IMR-90 (cell line): ENCODE measurements around the gene ELF2. TPM values are rescaled to one million over a fixed set of nuclear protein-coding genes. Genes with fewer than 3 reads are reported as not detected.

Experiments used
- ATAC-seq: fragments of 200-7000 bp; cut with Tn5 transposase; 2 replicates; pipeline ENCODE4 v1.9.1; 2020; ENCODE audit warnings: low read depth, mild to moderate bottlenecking, moderate library complexity
- BruUV-seq: library from RNA; stranded (reverse); fragments of 400-500 nt; replicated peaks from 2 replicates; lab custom pipeline; 2021; lab: Mats Ljungman, UMichigan
- CTCF ChIA-PET: fragments of 300-600 bp; formaldehyde crosslinking; extraction: SDS; loops from one replicate; lab custom pipeline; 2021; ENCODE audit warnings: antibody characterized with exemption; lab: Yijun Ruan, JAX
- POLR2A ChIA-PET: fragments of 300-600 bp; sonication (Branson Sonifier 250); formaldehyde crosslinking; loops from one replicate; lab custom pipeline; 2022; ENCODE audit warnings: antibody characterized with exemption; ENCODE audit not compliant: unreplicated experiment; lab: Charles Lee
- DNase-seq: peaks from one replicate; pipeline ENCODE4 v3.0.0; 2013
- H2AFZ ChIP-seq: replicated peaks from 2 replicates; pipeline ENCODE3; 2013; ENCODE audit warnings: low read length, mild to moderate bottlenecking; ENCODE audit not compliant: poor library complexity
- H2AK5ac ChIP-seq: 2 replicates; pipeline ENCODE4 v1.6.1; 2013; ENCODE audit warnings: low read depth, low read length, inconsistent platforms
- H2AK9ac ChIP-seq: replicated peaks from 2 replicates; pipeline ENCODE3; 2013; ENCODE audit warnings: mild to moderate bottlenecking, low read depth, low read length, moderate library complexity; ENCODE audit not compliant: poor library complexity
- H2BK120ac ChIP-seq: 2 replicates; pipeline ENCODE4 v1.6.1; 2013; ENCODE audit warnings: low read depth, low read length, inconsistent platforms
- H2BK15ac ChIP-seq: 3 replicates; pipeline ENCODE4 v1.6.1; 2013; ENCODE audit warnings: low read depth, low read length, inconsistent platforms
- H2BK20ac ChIP-seq: 2 replicates; pipeline ENCODE4 v1.6.1; 2013; ENCODE audit warnings: low read depth, mild to moderate bottlenecking, inconsistent platforms, low read length, moderate library complexity
- H2BK5ac ChIP-seq: 2 replicates; pipeline ENCODE4 v1.6.1; 2013; ENCODE audit warnings: mild to moderate bottlenecking, low read depth, low read length, inconsistent platforms; ENCODE audit not compliant: poor library complexity, severe bottlenecking
- H3K14ac ChIP-seq: replicated peaks from 2 replicates; pipeline ENCODE4 v1.6.1; 2013; ENCODE audit warnings: low read depth, low read length, inconsistent platforms
- H3K18ac ChIP-seq: 2 replicates; pipeline ENCODE4 v1.6.1; 2013; ENCODE audit warnings: low read depth, low read length, control low read depth
- H3K23ac ChIP-seq: 2 replicates; pipeline ENCODE4 v1.6.1; 2013; ENCODE audit warnings: low read depth, low read length, inconsistent platforms
- H3K27ac ChIP-seq: 2 replicates; pipeline ENCODE4 v1.5.1; 2013; ENCODE audit warnings: mild to moderate bottlenecking, control low read depth, low read length; ENCODE audit not compliant: insufficient read depth
- H3K27me3 ChIP-seq: 2 replicates; pipeline ENCODE4 v1.6.1; 2013; ENCODE audit warnings: low read length; ENCODE audit not compliant: control insufficient read depth, insufficient read depth
- H3K36me3 ChIP-seq: 2 replicates; pipeline ENCODE4 v1.6.1; 2013; ENCODE audit warnings: low read length, mixed read lengths; ENCODE audit not compliant: control insufficient read depth, insufficient read depth
- H3K4ac ChIP-seq: 2 replicates; pipeline ENCODE4 v1.6.1; 2013; ENCODE audit warnings: low read depth, low read length, inconsistent platforms
- H3K4me1 ChIP-seq: 2 replicates; pipeline ENCODE4 v1.6.1; 2013; ENCODE audit warnings: low read length, mixed read lengths; ENCODE audit not compliant: control insufficient read depth, insufficient read depth
- H3K4me2 ChIP-seq: 2 replicates; pipeline ENCODE4 v1.6.1; 2013; ENCODE audit warnings: low read depth, mild to moderate bottlenecking, control low read depth, low read length, moderate library complexity
- H3K4me3 ChIP-seq: 2 replicates; pipeline ENCODE4 v1.5.1; 2013; ENCODE audit warnings: low read depth, mild to moderate bottlenecking, control low read depth, low read length, moderate library complexity; ENCODE audit not compliant: insufficient read depth
- H3K56ac ChIP-seq: 2 replicates; pipeline ENCODE4 v1.6.1; 2013; ENCODE audit warnings: low read length, inconsistent platforms; ENCODE audit not compliant: insufficient read depth; ENCODE audit errors: extremely low read depth
- H3K79me1 ChIP-seq, 2 experiments: 2 replicates each; pipeline ENCODE4 v1.6.1; 2013; ENCODE audit warnings: low read length in 2 of 2, inconsistent platforms in 1 of 2, low read depth in 1 of 2
- H3K9ac ChIP-seq: 2 replicates; pipeline ENCODE4 v1.6.1; 2013; ENCODE audit warnings: low read depth, low read length, control low read depth
- H3K9me1 ChIP-seq: 2 replicates; pipeline ENCODE4 v1.6.1; 2013; ENCODE audit warnings: low read length, inconsistent platforms; ENCODE audit not compliant: insufficient read depth
- H3K9me3 ChIP-seq: 2 replicates; pipeline ENCODE4 v1.6.1; 2013; ENCODE audit warnings: low read length; ENCODE audit not compliant: control insufficient read depth, insufficient read depth
- H4K20me1 ChIP-seq: 2 replicates; pipeline ENCODE4 v1.6.1; 2013; ENCODE audit warnings: low read length, inconsistent platforms; ENCODE audit not compliant: insufficient read depth
- H4K5ac ChIP-seq: 2 replicates; pipeline ENCODE4 v1.6.1; 2013; ENCODE audit warnings: mild to moderate bottlenecking, low read depth, low read length, control low read depth
- H4K8ac ChIP-seq, 2 experiments: 2 replicates each; pipeline ENCODE4 v1.6.1; 2013; ENCODE audit warnings: low read depth in 2 of 2, low read length in 2 of 2, control low read depth in 1 of 2, inconsistent platforms in 1 of 2
- H4K91ac ChIP-seq: 2 replicates; pipeline ENCODE4 v1.6.1; 2013; ENCODE audit warnings: low read depth, low read length, inconsistent platforms; ENCODE audit not compliant: insufficient read depth
- CEBPB ChIP-seq: IDR thresholded peaks from 2 replicates; pipeline ENCODE4 v1.6.1; 2012; ENCODE audit warnings: low read depth, low read length, improper control_type of control experiment
- FOS ChIP-seq: fragments of 150-350 bp; IDR thresholded peaks from 2 replicates; pipeline ENCODE4 v1.6.1; 2016; ENCODE audit warnings: low read depth, low read length
- MAFK ChIP-seq: IDR thresholded peaks from 2 replicates; pipeline ENCODE4 v1.6.1; 2012; ENCODE audit warnings: low read depth, low read length, improper control_type of control experiment
- POLR2A ChIP-seq: IDR thresholded peaks from 2 replicates; pipeline ENCODE4 v1.6.1; 2012; ENCODE audit warnings: mild to moderate bottlenecking, low read depth, low read length
- RFX5 ChIP-seq: IDR thresholded peaks from 2 replicates; pipeline ENCODE4 v1.8.0; 2012; ENCODE audit warnings: low read depth, mild to moderate bottlenecking, low read length, moderate library complexity
- WGBS, 2 experiments: methylation state at CpG; one replicate each; pipeline versions ENCODE4 v1.1.5 to v1.1.7; 2013; ENCODE audit warnings: missing lambda C conversion rate in 2 of 2; ENCODE audit not compliant: insufficient read length in 1 of 2; ENCODE audit errors: extremely low coverage in 2 of 2; 5-methylcytosine and 5-hydroxymethylcytosine counted together
- dilution Hi-C: fragments of 300-500 bp; cut with HindIII; formaldehyde crosslinking; loops from one replicate; pipeline ENCODE4 v1.14.3; 2018; ENCODE audit warnings: low sequenced_read_pairs; ENCODE audit not compliant: unreplicated experiment
- in situ Hi-C: fragments of 300-500 bp; cut with MboI; formaldehyde crosslinking; loops from 3 replicates; pipeline ENCODE4 v1.14.3; 2019; ENCODE audit warnings: low sequenced_read_pairs, inconsistent platforms, mixed read lengths
- intact Hi-C: fragments of 100-400 bp; cut with micrococcal nuclease; formaldehyde crosslinking; loops from 2 replicates; pipeline ENCODE4 v1.10.0; 2022
- polyA plus RNA-seq, 3 experiments: library from polyadenylated mRNA; depleted of rRNA; stranded (reverse); fragments of >200 nt; gene quantifications; 2 replicates each; pipeline ENCODE4 v1.2.3, GENCODE V29; 2012; ENCODE audit warnings: low replicate concordance in 1 of 3
- total RNA-seq: library from RNA; depleted of rRNA; stranded (reverse); fragments of >200 nt; gene quantifications from 2 replicates; pipeline ENCODE4 v1.2.3, GENCODE V29; 2012
- TF ChIP-seq, protein P1 (sequence below): conservative IDR thresholded peaks from 2 replicates; pipeline ENCODE4 v1.5.1; 2012; ENCODE audit warnings: mild to moderate bottlenecking, low read depth, low read length, improper control_type of control experiment
- TF ChIP-seq, protein P2 (sequence below): fragments of 150-350 bp; IDR thresholded peaks from 2 replicates; pipeline ENCODE4 v1.6.1; 2017; ENCODE audit warnings: mild to moderate bottlenecking, antibody characterized with exemption, low read length, low read depth

Gene ELF2
- total and polyA plus RNA-seq, 2 of the 4 experiments (the other 2 are of a cell fraction), result 14.5 to 42.3 TPM

DNA sequence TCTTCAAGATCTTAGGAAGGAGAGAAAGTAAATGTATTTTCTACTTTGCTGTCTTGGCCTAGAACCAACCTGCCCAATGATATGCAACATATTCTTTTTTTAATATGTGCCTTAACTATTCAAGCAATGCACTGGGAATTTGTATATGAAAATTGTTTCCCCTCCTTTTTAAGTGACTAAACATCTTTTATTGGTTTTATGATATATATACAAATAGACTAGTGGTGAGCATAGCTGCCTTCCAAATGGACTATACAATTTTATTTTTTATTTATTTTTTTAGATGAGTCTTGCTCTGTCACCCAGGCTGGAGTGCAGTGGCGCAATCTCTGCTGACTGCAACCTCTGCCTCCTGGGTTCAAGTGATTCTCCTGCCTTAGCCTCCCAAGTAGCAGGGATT is 151.2 kb downstream of the ELF2 start:
- ATAC-seq, result peak; percentile 36
- in situ Hi-C loops, result no loop called here
- dilution Hi-C loops, result no loop called here

More for the DNA sequence above, 151.2 kb downstream of the ELF2 start:
- WGBS, 2 experiments, result no CpG with 5 or more reads among the region's 1 CpG
- no peak overlapping the region for H2AFZ ChIP-seq
- no peak overlapping the region for H3K4me2 ChIP-seq
- peaks cover 4% of the 10 kb centered on the region; the same call in 1 of the 2 replicates for H3K9me1 ChIP-seq
- no peak overlapping the region for H3K56ac ChIP-seq
- H2BK20ac ChIP-seq, result no peak overlapping the region
- no peak overlapping the region for H2BK5ac ChIP-seq
- no peak overlapping the region for H4K8ac ChIP-seq
- H3K4me3 ChIP-seq, result no peak overlapping the region
- no peaks in the 10 kb centered on the region for H3K9me3 ChIP-seq
- H4K5ac ChIP-seq, result no peak overlapping the region
- H3K27me3 ChIP-seq, result no peaks in the 10 kb centered on the region
- intact Hi-C loops, result no loop called here
- no peak overlapping the region for H3K14ac ChIP-seq
- no TSS peak for BruUV-seq
- ChIA-PET CTCF (interaction anchor here (0.6 kb wide), 1 partner anchor 134 kb away, joined by 4 read pairs; no protein-coding TSS in a partner anchor), POLR2A (no interaction called here)
- TF ChIP-seq, protein P1, sequence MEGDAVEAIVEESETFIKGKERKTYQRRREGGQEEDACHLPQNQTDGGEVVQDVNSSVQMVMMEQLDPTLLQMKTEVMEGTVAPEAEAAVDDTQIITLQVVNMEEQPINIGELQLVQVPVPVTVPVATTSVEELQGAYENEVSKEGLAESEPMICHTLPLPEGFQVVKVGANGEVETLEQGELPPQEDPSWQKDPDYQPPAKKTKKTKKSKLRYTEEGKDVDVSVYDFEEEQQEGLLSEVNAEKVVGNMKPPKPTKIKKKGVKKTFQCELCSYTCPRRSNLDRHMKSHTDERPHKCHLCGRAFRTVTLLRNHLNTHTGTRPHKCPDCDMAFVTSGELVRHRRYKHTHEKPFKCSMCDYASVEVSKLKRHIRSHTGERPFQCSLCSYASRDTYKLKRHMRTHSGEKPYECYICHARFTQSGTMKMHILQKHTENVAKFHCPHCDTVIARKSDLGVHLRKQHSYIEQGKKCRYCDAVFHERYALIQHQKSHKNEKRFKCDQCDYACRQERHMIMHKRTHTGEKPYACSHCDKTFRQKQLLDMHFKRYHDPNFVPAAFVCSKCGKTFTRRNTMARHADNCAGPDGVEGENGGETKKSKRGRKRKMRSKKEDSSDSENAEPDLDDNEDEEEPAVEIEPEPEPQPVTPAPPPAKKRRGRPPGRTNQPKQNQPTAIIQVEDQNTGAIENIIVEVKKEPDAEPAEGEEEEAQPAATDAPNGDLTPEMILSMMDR, result no peak
- TF ChIP-seq POLR2A (no peak), RFX5 (no peak), FOS (no peak), MAFK (no peak), CEBPB (peak; percentile 63)
- TF ChIP-seq, protein P2, sequence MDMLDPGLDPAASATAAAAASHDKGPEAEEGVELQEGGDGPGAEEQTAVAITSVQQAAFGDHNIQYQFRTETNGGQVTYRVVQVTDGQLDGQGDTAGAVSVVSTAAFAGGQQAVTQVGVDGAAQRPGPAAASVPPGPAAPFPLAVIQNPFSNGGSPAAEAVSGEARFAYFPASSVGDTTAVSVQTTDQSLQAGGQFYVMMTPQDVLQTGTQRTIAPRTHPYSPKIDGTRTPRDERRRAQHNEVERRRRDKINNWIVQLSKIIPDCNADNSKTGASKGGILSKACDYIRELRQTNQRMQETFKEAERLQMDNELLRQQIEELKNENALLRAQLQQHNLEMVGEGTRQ, result no peak
- no peak overlapping the region for H2AK5ac ChIP-seq
- H3K23ac ChIP-seq, result no peak overlapping the region
- H3K4me1 ChIP-seq, result peaks cover 11% of the 10 kb centered on the region
- no peak overlapping the region for H2AK9ac ChIP-seq
- H4K91ac ChIP-seq, result no peak overlapping the region
- no peak overlapping the region for H2BK15ac ChIP-seq
- peak; percentile 28 for DNase-seq
- no peak overlapping the region for H3K9ac ChIP-seq
- no peak overlapping the region for H3K18ac ChIP-seq
- H3K27ac ChIP-seq, result no peak overlapping the region
- no peak overlapping the region for H3K4ac ChIP-seq
- H4K20me1 ChIP-seq, result peaks cover 73% of the 10 kb centered on the region
- H3K36me3 ChIP-seq, result peaks cover 2% of the 10 kb centered on the region; the same call in 1 of the 2 replicates
- no peak overlapping the region for H2BK120ac ChIP-seq
- peaks cover 7 to 70% of the 10 kb centered on the region in 2 experiments; a peak in 3 of 4 replicates for H3K79me1 ChIP-seq
